Measurements from ENCODE around the gene ZNF81.
"Not testable (repeated sequence)": the region's sequence is repeated elsewhere in the genome, so short reads cannot be mapped to it uniquely, and the experiment has no call there.

The ZNF81 gene

DNA sequence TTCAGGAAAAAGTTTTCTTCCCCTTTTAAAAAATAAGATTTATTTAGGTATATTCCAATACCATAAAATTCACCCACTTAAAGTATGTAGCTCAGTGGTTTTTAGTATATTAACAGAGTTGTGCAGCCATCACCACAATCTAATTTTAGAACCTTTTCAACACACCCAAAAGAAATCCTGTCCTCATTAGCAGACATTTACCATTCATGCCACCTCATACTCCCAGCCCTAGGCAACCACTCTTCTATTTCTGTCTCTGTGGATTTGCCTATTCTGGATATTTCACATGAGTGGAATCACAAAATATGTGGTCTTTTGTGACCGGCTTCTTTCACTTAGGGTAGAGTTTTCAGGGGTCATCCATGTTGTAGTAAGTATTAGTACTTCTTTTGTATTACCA, 7.4 kb downstream of the ZNF81 start:
- no peak for DNase-seq (ENCODE audit: low read depth)

DNA sequence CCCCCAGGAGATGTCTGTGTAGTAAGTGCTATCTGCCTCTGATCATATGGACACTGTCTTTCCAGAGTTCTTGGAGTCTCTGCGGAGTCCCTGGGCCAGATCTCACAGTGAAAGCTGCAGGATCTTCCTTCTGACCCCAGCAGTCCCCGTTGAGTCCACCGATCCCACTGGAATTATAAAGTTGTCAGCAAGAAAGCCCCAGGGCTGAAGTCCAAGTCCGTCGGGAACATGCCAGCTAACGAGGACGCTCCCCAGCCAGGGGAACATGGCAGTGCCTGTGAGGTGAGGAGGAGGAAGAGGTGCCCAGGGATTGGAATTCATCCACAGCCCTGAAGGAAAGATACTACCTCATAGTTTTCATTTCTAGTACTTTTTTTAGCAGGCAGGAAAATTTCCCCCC, 9.3 kb downstream of the ZNF81 start:
- no peak for DNase-seq (ENCODE audit: low read depth)

DNA sequence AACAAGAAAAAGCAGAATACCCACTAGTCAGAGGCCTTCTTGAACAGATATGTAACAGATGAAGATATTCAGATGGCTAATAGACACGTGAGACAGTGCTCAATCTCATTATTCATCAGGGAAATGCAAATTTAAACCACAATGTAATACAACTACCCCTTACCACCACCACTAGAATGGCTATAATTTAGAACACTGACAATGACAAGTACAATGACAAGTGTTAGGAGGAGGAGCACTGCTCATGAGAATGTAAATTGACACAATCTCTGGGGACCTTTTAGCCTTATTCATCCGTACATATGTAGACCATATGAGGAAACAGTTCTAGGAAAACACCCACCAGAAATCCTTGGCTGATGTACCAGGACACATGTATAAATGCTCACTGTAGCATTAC, 13.1 kb downstream of the ZNF81 start:
- DNase-seq (ENCODE audit: low read depth) = no peak

DNA sequence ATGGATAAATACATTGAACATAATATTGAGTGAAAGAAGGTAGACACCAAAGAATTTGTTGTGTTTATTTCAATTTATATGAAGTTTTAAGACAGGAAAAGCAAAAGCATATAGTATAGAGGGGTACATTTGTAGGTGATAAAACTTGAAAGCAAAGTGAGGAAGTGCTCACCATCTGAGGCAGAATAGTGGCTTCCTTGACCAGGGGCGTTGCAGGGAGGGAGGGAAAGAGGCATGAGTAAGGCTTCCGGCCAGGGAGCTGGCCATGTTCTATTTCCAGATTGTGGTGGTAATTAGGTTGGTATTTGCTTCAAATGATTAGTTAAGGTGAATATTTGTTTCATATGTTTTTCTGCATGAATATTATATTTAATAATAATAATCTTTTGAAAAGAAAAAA, 13.7 kb downstream of the ZNF81 start:
- DNase-seq (ENCODE audit: low read depth) = not testable (repeated sequence)

DNA sequence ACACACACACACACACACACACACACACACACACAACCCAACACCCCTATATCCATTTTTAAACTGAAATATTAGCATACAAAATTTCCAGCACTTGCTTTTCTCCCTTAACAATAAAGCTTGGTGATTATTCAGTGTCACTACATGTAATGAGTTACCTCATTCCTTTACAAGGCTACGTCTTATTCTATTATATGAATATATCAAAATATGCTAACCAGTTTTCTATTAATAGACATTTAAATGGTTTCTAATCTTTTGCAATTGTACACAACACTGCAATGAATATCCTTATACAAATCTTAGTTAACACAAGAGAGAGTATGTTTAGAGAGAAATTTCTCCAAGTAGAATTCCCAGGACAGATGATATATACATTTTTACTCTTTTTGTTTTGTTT, 14.2 kb downstream of the ZNF81 start:
- no peak for DNase-seq (ENCODE audit: low read depth)

DNA sequence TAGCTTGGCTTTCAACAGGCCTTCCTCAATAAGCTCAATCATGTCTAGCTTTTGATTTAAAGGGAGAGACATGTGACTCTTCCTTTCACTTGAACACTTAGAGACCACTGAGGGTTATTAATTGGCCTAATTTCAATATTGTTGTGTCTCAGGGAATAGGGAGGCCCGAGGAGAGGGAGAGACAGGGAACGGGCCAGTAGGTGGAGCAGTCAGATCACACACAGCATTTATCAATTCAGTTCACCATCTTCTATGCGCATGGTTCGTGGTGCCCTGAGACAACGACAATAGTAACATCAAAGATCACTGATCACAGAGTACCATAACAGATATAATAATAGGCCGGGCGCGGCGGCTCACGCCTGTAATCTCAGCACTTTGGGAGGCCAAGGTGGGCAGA, 17.8 kb downstream of the ZNF81 start:
- DNase-seq (ENCODE audit: low read depth) = no peak

DNA sequence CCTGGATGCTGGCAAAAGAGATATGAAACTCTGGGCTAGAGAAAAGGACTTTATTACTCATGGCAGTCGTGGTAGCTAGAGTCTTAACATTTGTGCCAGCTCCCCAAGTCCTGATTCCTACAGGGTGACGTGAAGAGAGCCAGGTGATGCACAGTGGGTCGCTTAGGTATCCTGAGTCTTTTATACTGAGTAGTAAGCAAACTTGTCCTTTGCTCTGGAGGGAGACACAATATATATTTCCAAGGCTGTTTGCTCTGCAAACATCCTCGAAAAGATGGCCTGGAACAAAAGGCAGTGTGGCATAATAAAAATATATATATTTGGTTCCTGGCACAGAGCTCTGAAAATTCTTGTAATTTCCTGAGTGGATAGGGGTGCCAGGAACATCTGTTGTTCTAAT, 23.0 kb downstream of the ZNF81 start:
- DNase-seq (ENCODE audit: low read depth) = no peak

DNA sequence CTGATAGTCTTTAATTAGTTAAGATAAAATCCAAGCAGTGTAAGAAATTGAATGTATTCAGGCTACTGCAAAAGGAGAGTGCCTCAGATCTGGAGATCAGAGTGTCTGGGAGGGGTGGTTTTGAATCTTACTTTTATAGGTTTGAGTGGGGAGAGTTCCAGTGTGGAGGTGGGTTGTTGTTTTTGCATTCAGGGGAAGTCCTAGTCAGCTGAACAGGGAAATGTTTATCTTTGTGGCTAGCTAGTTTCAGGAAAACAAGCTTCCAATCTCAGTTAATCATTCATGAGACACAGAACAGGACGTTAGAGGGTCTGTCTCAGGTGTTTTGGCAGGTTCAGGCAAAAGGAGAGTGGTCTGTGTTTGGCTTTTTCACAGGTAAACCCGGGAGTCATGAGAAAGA, 26.0 kb downstream of the ZNF81 start:
- no peak for DNase-seq (ENCODE audit: low read depth)

DNA sequence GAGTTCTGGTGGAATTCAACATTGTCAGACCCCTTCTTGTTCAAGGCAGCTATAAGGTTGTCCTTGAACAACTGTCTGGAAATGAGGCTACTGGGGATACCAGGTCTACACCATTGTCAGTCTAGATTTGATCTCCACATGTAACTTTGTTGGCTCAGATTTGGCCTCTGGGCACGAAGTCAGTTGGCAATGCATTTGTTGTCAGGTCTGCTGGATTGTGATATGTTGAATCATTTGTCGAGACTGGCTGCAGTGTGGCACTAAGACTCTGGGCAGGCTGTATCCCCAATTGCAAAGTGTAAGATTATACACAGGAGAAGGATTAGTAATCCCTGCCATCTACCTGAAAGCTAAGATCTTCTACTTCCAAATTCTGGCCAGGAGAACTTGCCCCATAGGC, 26.5 kb downstream of the ZNF81 start:
- DNase-seq (ENCODE audit: low read depth) = no peak

DNA sequence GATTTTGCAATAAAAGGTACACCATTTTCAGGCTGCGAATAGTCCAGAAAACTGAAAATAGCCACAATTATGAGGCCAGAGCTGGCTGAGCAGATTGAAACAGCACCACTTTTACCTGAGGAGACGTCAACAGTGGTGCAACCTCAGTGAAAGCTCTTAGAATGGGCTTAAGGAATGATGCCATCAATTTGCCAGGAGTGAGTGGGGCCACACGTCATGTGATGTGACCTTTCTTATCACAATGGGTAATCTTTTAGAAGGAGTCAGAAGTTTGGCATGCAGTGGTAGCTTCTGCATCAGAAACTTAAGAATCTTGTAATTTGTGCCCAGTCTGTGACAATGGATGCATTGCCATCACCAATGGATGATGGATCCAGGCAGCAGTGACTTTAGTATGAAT, 27.6 kb downstream of the ZNF81 start:
- no peak for DNase-seq (ENCODE audit: low read depth)

DNA sequence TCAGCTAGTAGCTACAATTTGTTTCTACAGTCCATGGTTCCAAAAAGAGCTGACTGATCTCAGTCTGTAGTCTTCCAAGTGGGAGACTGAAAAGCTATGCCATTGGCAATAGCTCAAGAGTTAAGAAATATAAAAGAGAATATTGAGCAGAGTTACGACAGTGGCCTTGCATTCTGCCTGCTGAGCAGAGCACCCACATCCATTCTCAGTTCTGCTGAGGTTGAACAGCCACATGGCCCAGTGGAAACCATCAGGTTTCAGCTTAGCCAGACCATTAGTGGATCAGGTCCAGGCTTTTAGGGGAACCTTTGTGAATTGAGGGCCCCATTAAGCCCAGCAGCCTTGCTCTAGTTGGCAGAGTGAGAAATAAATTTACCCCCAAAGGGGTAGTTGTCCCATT, 28.1 kb downstream of the ZNF81 start:
- DNase-seq (ENCODE audit: low read depth) = no peak

DNA sequence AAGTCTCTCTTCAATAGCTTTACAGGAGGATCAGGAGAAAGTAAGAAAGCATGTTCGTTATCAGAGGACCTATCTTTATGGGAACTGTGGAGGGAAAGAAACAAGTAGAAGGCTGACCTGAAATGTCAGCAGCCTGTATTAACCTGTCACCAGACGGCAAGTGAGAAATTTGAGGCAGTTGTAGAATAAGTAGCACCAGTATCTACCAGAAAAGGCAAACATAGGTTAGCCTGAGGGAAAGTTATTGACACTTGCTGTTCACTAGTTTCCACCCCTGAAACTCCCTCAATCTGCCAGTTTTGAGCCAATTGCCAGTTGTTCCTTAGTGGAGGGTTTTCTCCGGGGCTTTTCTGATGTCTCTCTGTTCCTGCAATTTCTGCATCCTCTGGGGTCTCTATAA, 36.4 kb downstream of the ZNF81 start:
- no peak for DNase-seq (ENCODE audit: low read depth)

DNA sequence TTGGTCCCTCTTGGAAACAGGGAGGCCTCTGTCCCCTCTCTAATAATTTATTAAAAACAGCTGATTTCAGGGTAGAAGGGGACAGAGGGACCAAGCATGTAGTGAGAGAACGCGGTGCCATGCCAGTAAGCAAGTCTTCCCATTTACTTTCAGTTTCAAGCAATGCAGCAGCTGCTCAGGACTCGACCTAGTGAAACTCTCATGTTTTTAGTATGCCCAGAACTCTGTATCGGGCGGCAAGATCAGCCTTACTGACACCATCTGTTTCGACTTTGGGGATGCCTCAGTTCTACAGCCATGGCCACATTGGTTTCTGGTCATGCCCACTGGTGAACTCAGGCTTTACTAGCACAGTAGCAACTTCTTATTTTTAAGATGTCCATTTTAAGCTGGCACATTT, 40.6 kb downstream of the ZNF81 start:
- DNase-seq (ENCODE audit: low read depth) = no peak

DNA sequence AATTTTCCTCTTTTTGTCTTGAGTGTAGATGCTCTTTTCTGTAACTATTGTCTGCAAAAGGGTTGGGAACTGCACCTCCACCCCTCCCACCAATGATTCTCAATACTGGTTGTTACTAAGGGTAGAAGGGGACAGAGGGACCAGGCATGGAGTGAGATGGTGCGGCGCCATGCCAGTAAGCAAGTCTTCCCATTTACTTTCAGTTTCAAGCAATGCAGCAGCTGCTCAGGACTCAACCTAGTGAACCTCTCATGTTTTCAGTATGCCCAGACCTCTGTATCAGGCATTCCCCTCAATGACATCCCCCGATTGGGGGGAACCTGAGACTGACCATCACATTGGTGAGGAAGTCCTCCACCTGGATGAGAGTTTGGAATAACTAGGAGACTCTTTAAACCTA, 41.5 kb downstream of the ZNF81 start:
- no peak for DNase-seq (ENCODE audit: low read depth)

DNA sequence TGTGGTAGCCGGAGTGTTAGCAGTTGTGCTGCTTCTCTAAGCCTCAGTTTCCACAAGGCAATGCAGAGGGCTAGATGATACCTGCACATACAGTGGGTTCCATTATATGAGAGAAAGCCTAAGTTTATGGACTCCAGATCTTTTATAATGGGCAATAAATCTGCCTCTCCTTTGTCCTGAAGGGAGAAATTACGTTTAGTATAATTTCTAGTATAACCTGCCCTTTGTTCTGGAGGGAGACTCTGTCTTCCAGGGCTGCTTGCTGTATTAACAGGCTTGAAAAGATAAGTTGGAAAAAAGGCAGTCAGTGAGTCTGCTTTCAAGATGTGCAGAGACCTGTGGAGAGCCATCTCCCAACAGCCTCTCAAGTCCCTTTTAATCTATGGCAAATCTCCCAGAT, 42.8 kb downstream of the ZNF81 start:
- no peak for DNase-seq (ENCODE audit: low read depth)

DNA sequence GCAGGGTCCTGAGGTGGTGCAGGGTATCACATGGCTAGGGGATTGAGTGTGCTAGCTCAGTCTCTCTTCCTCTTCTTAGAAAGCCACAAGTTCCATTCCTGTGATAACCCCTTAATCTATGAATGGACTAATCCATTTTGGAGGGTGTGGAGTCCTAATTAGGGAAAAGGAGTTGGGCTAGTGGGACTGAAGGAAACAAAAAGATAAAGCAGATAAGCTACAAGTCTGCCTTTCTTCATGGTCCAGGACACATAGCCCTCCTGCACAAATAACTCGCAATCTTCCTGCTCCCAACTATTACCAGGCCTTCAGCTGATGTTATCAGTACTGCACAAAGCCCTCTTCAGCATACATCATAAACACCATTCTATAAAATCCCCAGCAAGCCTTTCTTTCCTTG, 44.2 kb downstream of the ZNF81 start:
- DNase-seq (ENCODE audit: low read depth) = no peak

DNA sequence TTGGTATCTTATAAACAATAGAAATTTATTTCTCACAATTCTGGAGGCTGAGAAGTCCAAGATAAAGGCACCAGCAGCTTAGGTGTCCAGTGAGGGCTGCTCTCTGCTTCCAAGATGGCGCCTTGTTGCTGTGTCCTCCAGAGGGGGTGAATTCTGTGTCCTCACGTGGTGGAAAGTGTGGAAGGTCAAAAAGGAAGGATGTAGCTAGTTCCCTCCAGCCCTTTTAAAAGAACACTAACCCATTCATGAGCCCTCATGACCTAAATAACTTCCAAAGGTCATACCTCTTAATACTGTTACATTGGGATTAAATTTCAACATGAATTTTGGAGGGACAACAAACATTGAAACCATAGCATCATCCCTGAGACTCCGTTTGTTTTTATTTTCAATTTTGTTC, 48.8 kb downstream of the ZNF81 start:
- no peak for DNase-seq (ENCODE audit: low read depth)

DNA sequence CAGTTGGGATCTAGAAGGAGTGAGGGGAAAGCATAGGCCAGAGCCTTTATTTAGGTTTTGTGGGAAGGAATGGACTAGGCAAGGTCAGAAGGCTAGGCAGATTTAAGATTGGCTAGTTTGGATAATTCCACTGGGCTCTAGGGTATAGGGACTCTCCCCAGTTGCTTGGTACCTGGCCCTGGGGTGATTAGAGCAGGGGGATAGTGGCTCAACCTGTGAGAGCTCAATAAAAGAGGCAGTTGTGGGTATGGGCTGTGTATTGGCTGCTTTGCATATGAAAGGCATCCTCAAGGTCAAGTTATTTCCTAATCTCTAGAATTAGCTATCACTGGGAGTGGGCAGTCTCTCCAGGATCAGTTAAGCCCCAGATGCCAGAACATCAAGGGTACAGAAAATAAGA, 61.3 kb downstream of the ZNF81 start:
- no peak for DNase-seq (ENCODE audit: low read depth)

DNA sequence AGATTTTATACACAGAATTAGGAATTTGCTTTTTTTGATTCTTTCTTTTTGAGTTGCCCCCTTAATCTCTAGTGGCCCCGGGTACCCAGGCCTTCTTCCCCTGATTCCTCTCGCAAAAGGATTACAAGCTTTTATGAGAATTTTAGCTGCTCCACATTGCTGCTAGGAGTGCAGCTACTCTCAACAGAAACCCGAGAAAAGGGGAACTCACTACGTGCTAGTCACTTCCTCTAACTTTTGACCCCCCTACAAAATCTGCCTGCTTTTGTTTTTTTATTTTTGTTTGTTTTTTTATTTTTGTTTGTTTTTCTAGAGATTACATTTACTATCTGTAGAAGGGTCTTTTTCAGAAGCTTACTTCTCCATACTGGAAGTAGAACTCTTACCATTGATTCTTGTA, 64.1 kb downstream of the ZNF81 start:
- DNase-seq (ENCODE audit: low read depth) = no peak

DNA sequence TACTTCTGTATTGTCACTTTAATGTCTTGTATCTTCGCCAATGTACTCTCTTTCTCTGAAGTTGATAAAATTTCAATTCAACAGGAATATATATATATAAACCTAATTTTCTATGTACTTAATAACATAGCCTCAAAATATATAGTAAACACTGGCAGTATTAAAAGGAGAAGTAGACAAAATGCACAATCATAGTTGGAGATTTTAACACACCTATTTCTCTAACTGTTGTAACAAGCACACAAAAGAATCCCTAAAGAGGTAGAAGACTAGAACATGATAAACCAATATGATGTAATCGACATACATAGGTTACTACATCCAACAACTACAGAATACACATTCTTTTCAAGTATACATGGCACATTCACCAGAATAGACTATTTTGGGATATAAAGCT, 65.5 kb downstream of the ZNF81 start:
- DNase-seq (ENCODE audit: low read depth) = no peak

DNA sequence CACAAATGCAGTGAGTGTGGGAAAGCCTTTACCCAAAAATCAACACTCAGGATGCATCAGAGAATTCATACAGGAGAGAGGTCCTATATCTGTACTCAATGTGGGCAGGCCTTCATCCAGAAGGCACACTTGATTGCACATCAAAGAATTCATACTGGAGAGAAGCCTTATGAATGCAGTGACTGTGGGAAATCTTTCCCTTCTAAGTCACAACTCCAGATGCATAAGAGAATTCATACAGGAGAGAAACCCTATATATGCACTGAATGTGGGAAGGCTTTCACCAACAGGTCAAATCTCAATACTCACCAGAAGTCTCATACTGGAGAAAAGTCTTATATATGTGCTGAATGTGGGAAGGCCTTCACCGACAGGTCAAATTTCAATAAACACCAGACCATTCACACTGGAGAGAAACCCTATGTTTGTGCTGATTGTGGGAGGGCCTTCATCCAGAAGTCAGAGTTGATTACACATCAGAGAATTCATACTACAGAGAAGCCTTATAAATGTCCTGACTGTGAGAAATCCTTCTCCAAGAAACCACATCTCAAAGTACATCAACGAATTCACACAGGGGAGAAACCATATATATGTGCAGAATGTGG, 79.3 kb downstream of the ZNF81 start:
- no peak for DNase-seq (ENCODE audit: low read depth)

DNA sequence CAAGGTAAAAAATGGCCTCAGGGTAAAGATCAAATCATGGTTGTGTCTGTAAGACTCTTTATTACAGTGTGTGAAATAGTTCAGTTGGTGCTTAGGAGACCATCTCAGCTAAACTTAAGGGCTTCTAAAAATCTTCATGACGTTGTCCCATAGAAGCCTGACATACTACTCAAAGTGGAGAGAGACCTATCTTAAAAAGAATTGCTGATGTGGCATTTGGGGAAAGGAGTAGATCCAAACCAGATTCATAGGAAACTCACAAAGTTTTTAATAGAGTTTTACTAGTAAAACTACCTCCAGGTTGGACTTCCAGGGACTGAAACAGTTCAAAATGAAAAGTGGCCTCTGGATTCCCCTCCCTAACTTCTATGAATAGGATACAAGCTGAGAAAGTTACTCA, 81.6 kb downstream of the ZNF81 start:
- no peak for DNase-seq (ENCODE audit: low read depth)

DNA sequence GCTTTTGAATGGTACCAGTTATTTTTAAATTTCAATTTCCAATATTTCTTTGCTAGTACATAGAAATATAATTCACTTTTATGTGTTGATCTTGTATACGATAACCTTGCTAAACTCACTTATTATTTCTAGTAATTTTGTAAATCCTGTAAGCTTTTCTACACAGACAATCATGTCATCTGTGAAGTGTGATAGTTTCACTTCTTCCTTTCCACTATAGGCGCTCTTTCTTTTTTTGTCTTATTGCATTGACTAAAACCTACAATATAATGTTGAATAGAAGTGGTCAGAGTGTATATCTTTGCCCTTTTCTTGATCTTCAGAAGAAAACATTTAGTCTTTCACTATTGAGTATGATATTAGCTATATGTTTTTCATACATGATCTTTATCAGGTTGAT, 90.5 kb downstream of the ZNF81 start:
- DNase-seq (ENCODE audit: low read depth) = no peak

DNA sequence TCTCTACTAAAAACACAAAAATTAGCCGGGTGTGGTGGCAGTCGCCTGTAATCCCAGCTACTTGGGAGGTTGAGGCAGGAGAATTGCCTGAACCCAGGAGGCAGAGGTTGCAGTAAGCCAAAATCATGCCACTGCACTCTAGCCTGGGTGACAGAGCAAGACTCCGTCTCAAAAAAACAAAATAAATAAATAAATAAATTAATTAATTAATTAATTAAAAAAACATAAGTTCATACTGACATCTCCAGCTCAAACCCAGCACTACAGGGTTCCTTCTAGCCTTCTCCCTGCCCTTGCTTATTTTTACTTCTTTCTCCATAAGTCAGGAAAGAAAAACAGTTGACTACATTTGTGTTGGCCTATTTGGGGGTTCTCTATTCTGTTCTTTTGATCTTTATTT, 95.3 kb downstream of the ZNF81 start:
- not testable (repeated sequence) for DNase-seq (ENCODE audit: low read depth)

DNA sequence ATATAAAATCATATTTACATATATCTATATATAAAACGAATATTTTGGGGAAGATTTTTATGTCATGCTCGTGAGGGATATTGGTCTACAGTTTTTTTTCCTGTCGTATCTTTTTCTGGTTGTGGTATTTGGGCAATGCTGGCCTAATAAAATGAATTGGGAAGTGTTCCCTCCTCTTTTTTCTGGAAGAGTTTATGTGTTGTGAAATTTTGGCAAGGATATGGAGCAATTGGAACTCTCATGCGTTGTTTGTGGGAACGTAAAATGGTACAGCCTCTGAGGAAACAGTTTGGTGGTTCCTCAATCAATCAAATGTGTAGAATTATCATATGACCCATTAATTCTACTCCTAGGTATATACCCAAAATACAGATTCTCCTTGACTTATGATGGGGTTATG, 97.2 kb downstream of the ZNF81 start:
- no peak for DNase-seq (ENCODE audit: low read depth)

Measured in stimulated activated CD8-positive, alpha-beta memory T cell treated with anti-CD3 and anti-CD28 coated beads, Interleukin-12 subunit alpha, Interleukin-12 subunit beta, amount 100 ng/mL, for 4 hours (primary cell).